ENCODE results near the gene MCUR1.
"Not testable (repeated sequence)": the region's sequence is repeated elsewhere in the genome, so short reads cannot be mapped to it uniquely, and the experiment has no call there.

The MCUR1 gene

GRCh38 chr6:13814176-13814937 is at the start of gene MCUR1:
Gene MCUR1, minus strand, starts transcription at chr6:13814557. Its CDS starts 128 bp downstream, at chr6:13814429.
- peak; percentile 73 for DNase-seq

GRCh38 chr6:13863699-13864155 is 49.4 kb upstream of the MCUR1 start:
- no peak for DNase-seq

- DNase-seq: not testable (repeated sequence)
Observed at GRCh38 chr6:13860556-13861185, 46.3 kb upstream of the MCUR1 start.

GRCh38 chr6:13859871-13860555 is 45.7 kb upstream of the MCUR1 start:
- DNase-seq: no peak

- no peak for DNase-seq
Observed at GRCh38 chr6:13854716-13855250, 40.4 kb upstream of the MCUR1 start.

- no peak for DNase-seq
Observed at GRCh38 chr6:13853871-13854270, 39.5 kb upstream of the MCUR1 start.

- DNase-seq: no peak
Observed at GRCh38 chr6:13851803-13852202, 37.4 kb upstream of the MCUR1 start.

- no peak for DNase-seq
Observed at GRCh38 chr6:13851330-13851729, 37.0 kb upstream of the MCUR1 start.

GRCh38 chr6:13850690-13851089 is 36.3 kb upstream of the MCUR1 start:
- DNase-seq: not testable (repeated sequence)

- no peak for DNase-seq
Observed at GRCh38 chr6:13848522-13849150, 34.3 kb upstream of the MCUR1 start.

GRCh38 chr6:13847326-13848050 is 33.1 kb upstream of the MCUR1 start:
- no peak for DNase-seq

GRCh38 chr6:13846841-13847240 is 32.5 kb upstream of the MCUR1 start:
- no peak for DNase-seq

- DNase-seq: no peak
Observed at GRCh38 chr6:13841936-13842335, 27.6 kb upstream of the MCUR1 start.

GRCh38 chr6:13838616-13839015 is 24.3 kb upstream of the MCUR1 start:
- DNase-seq: no peak

GRCh38 chr6:13836170-13836569 is 21.8 kb upstream of the MCUR1 start:
- no peak for DNase-seq

- DNase-seq: no peak
Observed at GRCh38 chr6:13834790-13835189, 20.4 kb upstream of the MCUR1 start.

- DNase-seq: not testable (repeated sequence)
Observed at GRCh38 chr6:13834018-13834417, 19.7 kb upstream of the MCUR1 start.

- no peak for DNase-seq
Observed at GRCh38 chr6:13832778-13833177, 18.4 kb upstream of the MCUR1 start.

- no peak for DNase-seq
Observed at GRCh38 chr6:13831615-13832014, 17.3 kb upstream of the MCUR1 start.

- DNase-seq: no peak
Observed at GRCh38 chr6:13830803-13831202, 16.4 kb upstream of the MCUR1 start.

- DNase-seq: not testable (repeated sequence)
Observed at GRCh38 chr6:13829419-13829818, 15.1 kb upstream of the MCUR1 start.

GRCh38 chr6:13828656-13829301 is 14.4 kb upstream of the MCUR1 start:
- not testable (repeated sequence) for DNase-seq

Measured in stimulated activated CD4-positive, alpha-beta T cell treated with anti-CD3 and anti-CD28 coated beads, Interleukin-12 subunit alpha, Interleukin-12 subunit beta, amount 100 ng/mL, for 4 hours (primary cell).